Calu3 (cell line): ENCODE data around the gene DAPK2. TPM values are rescaled to one million over a fixed set of nuclear protein-coding genes. Genes with fewer than 3 reads are reported as not detected.

Experiments
- BruUV-seq: library from RNA; stranded (reverse); fragments of 400-500 nt; replicated peaks from 2 replicates; lab custom pipeline; 2021; lab: Mats Ljungman, UMichigan
- CTCF ChIA-PET: fragments of 300-600 bp; sonication (Branson Sonifier 250); formaldehyde crosslinking; loops from one replicate; lab custom pipeline; 2022; ENCODE audit warnings: antibody characterized with exemption; lab: Charles Lee
- DNase-seq: peaks from one replicate; pipeline ENCODE4 v3.0.0; 2022
- H3K27ac Mint-ChIP-seq: one replicate; pipeline ENCODE4 v1.8.0; 2022; ENCODE audit warnings: mixed read lengths; ENCODE audit not compliant: unreplicated experiment
- H3K27me3 Mint-ChIP-seq: one replicate; pipeline ENCODE4 v1.8.0; 2022; ENCODE audit warnings: mixed read lengths; ENCODE audit not compliant: unreplicated experiment
- H3K36me3 Mint-ChIP-seq: one replicate; pipeline ENCODE4 v1.8.0; 2022; ENCODE audit warnings: mild to moderate bottlenecking, moderate library complexity, mixed read lengths; ENCODE audit not compliant: insufficient read depth, unreplicated experiment
- H3K4me1 Mint-ChIP-seq: one replicate; pipeline ENCODE4 v1.8.0; 2022; ENCODE audit warnings: mild to moderate bottlenecking, low read depth, mixed read lengths; ENCODE audit not compliant: unreplicated experiment
- H3K4me3 Mint-ChIP-seq: one replicate; pipeline ENCODE4 v1.8.0; 2022; ENCODE audit warnings: mild to moderate bottlenecking, low read depth, moderate library complexity, mixed read lengths; ENCODE audit not compliant: unreplicated experiment
- H3K9me3 Mint-ChIP-seq: one replicate; pipeline ENCODE4 v1.8.0; 2022; ENCODE audit warnings: low read depth, mixed read lengths; ENCODE audit not compliant: unreplicated experiment
- CTCF ChIP-seq: fragments of 200-600 bp; IDR thresholded peaks from one replicate; pipeline ENCODE4 v1.8.0; 2022; ENCODE audit warnings: antibody characterized with exemption; ENCODE audit not compliant: unreplicated experiment
- intact Hi-C: fragments of 100-400 bp; cut with micrococcal nuclease; formaldehyde crosslinking; loops from one replicate; pipeline ENCODE4 v1.10.0; 2022; ENCODE audit not compliant: unreplicated experiment
- total RNA-seq: library from RNA; stranded (reverse); gene quantifications from 2 replicates; pipeline ENCODE4 v1.2.3, GENCODE V29; 2022

DAPK2 gene
- total RNA-seq, 1 experiment from 2014 or later = 1.1 TPM

GRCh38 chr15:63978511-63979261, 67.6 kb downstream of the DAPK2 start:
- CTCF ChIA-PET = interaction anchor here (0.6 kb wide), 1 partner anchor 667 kb away, joined by 3 read pairs; no protein-coding TSS in a partner anchor
- no peaks in the 10 kb centered on the region for H3K9me3 Mint-ChIP-seq
- H3K4me1 Mint-ChIP-seq = peaks cover 1% of the 10 kb centered on the region
- intact Hi-C loops = no loop called here
- no peak for DNase-seq
- no peaks in the 10 kb centered on the region for H3K36me3 Mint-ChIP-seq
- H3K27ac Mint-ChIP-seq = no peak overlapping the region
- no peak for TF ChIP-seq CTCF
- BruUV-seq = no TSS peak
- no peak overlapping the region for H3K4me3 Mint-ChIP-seq
- no peaks in the 10 kb centered on the region for H3K27me3 Mint-ChIP-seq

GRCh38 chr15:63977119-63977518, 69.2 kb downstream of the DAPK2 start:
- DNase-seq = no peak
- no peaks in the 10 kb centered on the region for H3K36me3 Mint-ChIP-seq
- H3K27ac Mint-ChIP-seq = no peak overlapping the region
- BruUV-seq = no TSS peak
- TF ChIP-seq CTCF = no peak
- H3K4me3 Mint-ChIP-seq = no peak overlapping the region
- CTCF ChIA-PET = interaction anchor here (1.5 kb wide), 1 partner anchor 34 kb away, joined by 3 read pairs; no protein-coding TSS in a partner anchor
- H3K4me1 Mint-ChIP-seq = peaks cover 8% of the 10 kb centered on the region
- no peaks in the 10 kb centered on the region for H3K9me3 Mint-ChIP-seq
- no peaks in the 10 kb centered on the region for H3K27me3 Mint-ChIP-seq
- intact Hi-C loops = no loop called here

DNA sequence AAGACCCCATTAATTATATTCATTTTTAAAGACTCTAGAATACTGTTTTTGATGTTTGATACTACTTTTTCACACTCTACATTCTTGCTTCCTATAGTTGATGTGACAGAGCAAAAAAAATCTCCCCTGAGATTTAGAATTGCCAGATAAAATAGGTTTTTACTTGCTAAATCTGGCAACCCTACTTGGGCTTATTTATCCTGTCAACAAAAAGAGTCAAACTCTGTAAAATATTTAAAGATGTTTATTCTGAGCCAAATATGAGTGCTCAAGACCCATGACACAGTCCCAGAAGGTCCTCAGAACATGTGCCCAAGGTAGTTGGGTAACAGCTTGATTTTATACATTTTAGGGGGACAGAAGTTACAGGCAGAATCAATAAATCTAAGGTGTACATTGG, 72.3 kb downstream of the DAPK2 start:
- H3K36me3 Mint-ChIP-seq = no peaks in the 10 kb centered on the region
- H3K27me3 Mint-ChIP-seq = no peaks in the 10 kb centered on the region
- BruUV-seq = no TSS peak
- no peak overlapping the region for H3K4me3 Mint-ChIP-seq
- peaks cover 22% of the 10 kb centered on the region for H3K4me1 Mint-ChIP-seq
- no peak for DNase-seq
- H3K27ac Mint-ChIP-seq = no peak overlapping the region
- no peak for TF ChIP-seq CTCF
- CTCF ChIA-PET = interaction anchor here (0.6 kb wide), 1 partner anchor 43 kb away, joined by 3 read pairs; no protein-coding TSS in a partner anchor
- intact Hi-C loops = no loop called here
- no peaks in the 10 kb centered on the region for H3K9me3 Mint-ChIP-seq

DNA sequence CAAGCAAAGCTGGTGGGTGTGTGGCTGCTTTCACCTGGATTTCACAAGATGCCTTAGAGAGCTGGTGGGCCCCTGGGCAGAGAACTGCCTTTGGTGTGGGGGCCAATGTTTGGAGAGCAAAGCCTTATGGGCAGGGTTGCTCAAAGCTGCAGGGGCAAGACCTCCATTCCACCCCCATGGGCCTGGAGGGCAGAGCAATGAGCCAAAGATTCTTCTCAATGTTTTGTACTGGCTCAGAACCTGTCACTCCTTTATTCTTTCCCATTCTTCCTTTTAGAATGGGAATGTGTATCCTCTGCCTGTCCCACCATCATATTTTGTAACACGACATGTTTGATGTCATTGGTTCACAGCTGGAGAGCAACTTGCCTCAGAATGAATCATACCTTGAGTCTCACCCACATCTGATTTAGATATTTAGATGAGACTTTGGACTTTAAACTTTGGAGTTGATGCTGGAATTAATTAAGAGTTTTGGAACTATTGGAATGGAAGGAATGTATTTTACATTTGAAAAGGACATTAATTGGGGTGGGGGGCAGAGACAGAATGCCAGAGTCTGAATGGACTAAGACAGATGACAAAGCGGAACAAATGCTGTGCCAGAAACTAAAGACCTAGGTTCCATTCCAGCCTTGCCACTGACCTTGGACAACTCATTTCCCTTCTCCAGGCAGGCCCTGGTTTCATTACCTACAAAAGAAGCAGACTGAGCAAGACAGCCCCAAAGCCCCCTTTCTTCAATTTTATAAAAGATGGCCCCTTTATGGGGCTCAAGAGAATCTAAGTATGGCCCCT, 72.9 kb downstream of the DAPK2 start:
- Mint-ChIP-seq H3K36me3 (no peaks in the 10 kb centered on the region), H3K9me3 (no peaks in the 10 kb centered on the region), H3K27ac (no peak overlapping the region), H3K27me3 (no peaks in the 10 kb centered on the region), H3K4me3 (no peak overlapping the region), H3K4me1 (peaks cover 28% of the 10 kb centered on the region)
- DNase-seq = no peak
- BruUV-seq = no TSS peak
- intact Hi-C loops = no loop called here
- no peak for TF ChIP-seq CTCF
- CTCF ChIA-PET = interaction anchor here (0.6 kb wide), 1 partner anchor 44 kb away, joined by 3 read pairs; no protein-coding TSS in a partner anchor
